ENCODE measurements around the gene GABRG3.

- TF ChIP-seq, protein P1, sequence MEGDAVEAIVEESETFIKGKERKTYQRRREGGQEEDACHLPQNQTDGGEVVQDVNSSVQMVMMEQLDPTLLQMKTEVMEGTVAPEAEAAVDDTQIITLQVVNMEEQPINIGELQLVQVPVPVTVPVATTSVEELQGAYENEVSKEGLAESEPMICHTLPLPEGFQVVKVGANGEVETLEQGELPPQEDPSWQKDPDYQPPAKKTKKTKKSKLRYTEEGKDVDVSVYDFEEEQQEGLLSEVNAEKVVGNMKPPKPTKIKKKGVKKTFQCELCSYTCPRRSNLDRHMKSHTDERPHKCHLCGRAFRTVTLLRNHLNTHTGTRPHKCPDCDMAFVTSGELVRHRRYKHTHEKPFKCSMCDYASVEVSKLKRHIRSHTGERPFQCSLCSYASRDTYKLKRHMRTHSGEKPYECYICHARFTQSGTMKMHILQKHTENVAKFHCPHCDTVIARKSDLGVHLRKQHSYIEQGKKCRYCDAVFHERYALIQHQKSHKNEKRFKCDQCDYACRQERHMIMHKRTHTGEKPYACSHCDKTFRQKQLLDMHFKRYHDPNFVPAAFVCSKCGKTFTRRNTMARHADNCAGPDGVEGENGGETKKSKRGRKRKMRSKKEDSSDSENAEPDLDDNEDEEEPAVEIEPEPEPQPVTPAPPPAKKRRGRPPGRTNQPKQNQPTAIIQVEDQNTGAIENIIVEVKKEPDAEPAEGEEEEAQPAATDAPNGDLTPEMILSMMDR (IDR thresholded peaks at IDR 0.05), result no peak
- TF ChIP-seq POLR2AphosphoS5 (IDR thresholded peaks at IDR 0.05; ENCODE audit: insufficient read depth in 1 of 2, low read depth in 1 of 2), result no peak
Measured at GRCh38 chr15:27509014-27509413, 538.0 kb downstream of the GABRG3 start.

All from vagina (tissue), 2 donors.